ENCODE data around the gene LGALS3.

The LGALS3 gene

DNA sequence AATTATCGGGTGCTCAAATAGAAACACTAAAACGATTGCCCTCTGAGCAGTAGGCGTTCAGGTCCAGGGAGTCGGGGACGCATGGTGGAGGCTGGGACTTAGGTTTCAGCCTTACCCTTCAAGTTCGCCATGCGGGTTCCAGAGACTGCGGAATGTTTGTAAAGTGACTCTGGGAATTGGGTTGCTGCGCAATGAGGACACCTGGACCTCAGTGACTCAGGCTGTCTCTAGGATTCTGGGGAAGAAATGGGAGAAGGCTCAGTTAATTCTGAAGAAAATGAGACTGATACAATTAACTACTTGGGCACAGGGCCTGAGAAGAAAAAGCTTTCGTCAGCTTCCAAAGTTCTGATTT, 1.1 kb downstream of the LGALS3 start:
- no peak for DNase-seq (ENCODE audit: low read depth in 1 of 2, low spot score in 1 of 2)

- no peak for DNase-seq (ENCODE audit: low read depth in 1 of 2, low spot score in 1 of 2)
These were observed 2.5 kb downstream of the LGALS3 start for GRCh38 chr14:55131370-55132137.

DNA sequence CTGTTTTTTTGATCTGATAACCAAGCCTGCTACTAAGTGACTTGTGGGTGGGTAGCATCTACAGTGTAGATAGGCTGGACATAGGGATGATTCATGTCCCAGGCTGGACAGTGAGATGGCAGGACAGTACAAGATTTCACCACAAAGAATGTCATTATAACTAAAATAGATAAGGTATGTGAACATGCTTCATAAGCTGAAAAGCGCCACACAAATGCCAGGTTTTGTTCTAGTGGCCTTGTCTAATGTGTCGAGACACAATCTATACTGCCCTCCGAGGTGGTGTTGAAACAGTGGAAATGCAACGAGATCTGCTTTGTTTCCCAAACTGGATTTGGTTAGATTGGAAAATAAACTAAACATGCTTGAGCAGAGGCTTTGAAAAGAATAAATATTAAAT, 4.4 kb downstream of the LGALS3 start:
- DNase-seq (ENCODE audit: low read depth in 1 of 2, low spot score in 1 of 2) = no peak

DNA sequence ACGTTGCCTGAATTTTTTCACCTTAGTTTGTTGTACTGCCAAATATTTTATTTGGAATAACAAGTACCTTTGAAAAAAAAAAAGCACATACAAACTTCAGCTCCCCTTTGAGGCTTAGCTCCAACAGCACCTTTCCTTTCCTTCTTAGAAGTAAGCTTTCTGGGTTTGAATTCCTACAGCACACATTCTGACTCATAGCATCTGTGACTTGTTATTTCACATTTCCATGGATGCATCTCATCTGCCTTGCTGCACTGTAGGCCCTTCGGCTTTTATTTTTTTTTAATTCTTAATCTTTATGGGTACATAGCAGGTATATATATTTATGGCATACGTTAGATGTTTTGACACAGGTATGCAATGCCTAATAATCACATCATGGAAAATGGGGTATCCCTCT, 7.2 kb downstream of the LGALS3 start:
- DNase-seq (ENCODE audit: low read depth in 1 of 2, low spot score in 1 of 2) = no peak

- no peak for DNase-seq (ENCODE audit: low read depth in 1 of 2, low spot score in 1 of 2)
These were observed 8.1 kb downstream of the LGALS3 start for GRCh38 chr14:55136885-55137786.

DNA sequence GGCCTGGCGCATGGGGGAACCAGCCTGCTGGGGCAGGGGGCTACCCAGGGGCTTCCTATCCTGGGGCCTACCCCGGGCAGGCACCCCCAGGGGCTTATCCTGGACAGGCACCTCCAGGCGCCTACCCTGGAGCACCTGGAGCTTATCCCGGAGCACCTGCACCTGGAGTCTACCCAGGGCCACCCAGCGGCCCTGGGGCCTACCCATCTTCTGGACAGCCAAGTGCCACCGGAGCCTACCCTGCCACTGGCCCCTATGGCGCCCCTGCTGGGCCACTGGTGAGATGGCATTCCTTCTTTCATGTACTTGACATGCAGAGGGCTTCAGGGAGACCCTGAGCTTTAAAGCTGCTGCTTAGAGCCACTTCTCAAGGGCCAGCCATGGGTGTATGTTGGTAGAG, 9.0 kb downstream of the LGALS3 start:
- DNase-seq (ENCODE audit: low read depth in 1 of 2, low spot score in 1 of 2) = no peak

DNA sequence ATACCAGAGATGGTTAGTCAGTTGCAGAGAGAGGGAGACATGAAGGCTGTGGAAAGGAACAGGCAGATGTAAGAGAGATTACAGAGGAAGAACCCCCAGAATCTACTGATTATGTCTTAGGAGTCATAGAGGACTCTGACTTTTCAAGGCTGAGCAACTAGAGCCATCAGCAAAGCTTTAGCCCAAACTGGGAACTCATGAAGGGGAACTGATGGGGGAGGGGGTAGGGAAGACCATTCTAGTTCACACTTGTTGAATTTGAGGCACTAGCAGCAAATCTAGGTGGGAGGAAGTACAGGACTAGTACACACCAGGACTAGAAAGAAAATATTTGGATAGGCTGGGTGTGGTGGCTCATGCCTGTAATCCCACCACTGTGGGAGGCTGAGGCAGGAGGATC, 10.1 kb downstream of the LGALS3 start:
- DNase-seq (ENCODE audit: low read depth in 1 of 2, low spot score in 1 of 2) = no peak

- DNase-seq (ENCODE audit: low read depth in 1 of 2, low spot score in 1 of 2) = no peak
These were observed 10.9 kb downstream of the LGALS3 start for GRCh38 chr14:55139696-55140509.

DNA sequence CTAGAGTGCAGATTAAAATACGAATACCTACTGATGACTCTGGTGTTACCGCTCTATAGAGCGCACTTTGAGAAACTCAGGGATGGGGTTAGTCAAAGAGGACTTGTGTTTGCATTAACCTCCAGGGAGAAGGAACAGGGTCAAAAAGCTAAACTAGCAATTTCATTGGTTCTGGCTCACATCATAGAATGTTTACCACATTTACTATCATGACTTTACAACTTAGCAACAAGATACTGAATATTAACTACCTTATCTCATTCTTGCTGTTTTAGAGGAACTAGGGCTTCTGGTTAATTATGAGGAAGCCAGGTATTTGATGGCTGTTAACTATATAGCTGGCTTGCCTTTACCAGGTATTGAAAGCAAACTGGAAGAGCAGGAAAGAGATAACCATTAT, 12.8 kb downstream of the LGALS3 start:
- DNase-seq (ENCODE audit: low read depth in 1 of 2, low spot score in 1 of 2) = no peak

DNA sequence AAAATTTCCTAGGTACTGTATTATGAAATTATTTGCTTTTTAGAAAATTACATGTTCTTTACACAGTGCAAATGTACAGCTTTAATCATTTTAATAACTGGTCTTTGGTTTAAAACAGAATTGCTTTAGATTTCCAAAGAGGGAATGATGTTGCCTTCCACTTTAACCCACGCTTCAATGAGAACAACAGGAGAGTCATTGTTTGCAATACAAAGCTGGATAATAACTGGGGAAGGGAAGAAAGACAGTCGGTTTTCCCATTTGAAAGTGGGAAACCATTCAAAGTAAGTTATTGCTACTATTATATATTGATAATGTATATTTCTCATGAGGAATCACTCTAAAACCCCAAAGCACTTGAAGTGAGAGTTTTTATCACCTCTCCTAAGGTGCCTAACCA, 13.4 kb downstream of the LGALS3 start:
- DNase-seq (ENCODE audit: low read depth in 1 of 2, low spot score in 1 of 2) = no peak

GRCh38 chr14:55146425-55146824, 17.4 kb downstream of the LGALS3 start:
- DNase-seq (ENCODE audit: low read depth in 1 of 2, low spot score in 1 of 2) = no peak

- DNase-seq (ENCODE audit: low read depth in 1 of 2, low spot score in 1 of 2) = no peak
These were observed 22.5 kb downstream of the LGALS3 start for GRCh38 chr14:55151601-55152000.

DNA sequence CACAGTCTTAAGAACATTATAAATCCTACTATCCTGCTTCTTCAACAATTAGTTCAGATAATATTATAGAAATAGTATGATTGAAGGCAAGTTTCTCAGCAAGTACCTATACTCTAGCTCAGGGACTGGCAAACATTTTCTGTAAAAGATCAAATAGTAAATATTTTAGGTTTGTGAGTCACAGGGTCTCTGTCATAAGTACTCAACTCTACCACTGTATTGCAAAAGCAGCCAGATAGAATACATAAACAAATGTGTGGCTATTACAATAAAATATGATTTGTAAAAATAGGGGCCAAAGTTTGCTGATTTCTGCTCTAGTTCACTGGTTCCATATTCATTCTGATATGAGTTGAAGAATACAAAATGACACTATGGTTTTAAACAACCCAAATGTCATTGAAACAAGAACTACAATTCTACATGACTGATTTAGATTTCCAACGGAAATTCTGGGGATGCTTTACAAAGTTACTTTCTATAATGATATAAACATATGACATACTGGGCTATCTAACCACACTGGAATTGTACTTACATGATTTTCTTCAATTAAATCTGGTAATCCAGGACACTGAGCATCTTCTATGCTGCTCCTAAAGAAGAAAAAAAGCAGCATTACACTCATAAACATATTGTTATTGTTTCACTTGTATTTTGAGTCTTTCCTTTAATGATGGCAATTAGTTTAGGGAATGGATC, 23.2 kb downstream of the LGALS3 start:
- no peak for DNase-seq (ENCODE audit: low read depth in 1 of 2, low spot score in 1 of 2)

- DNase-seq (ENCODE audit: low read depth in 1 of 2, low spot score in 1 of 2) = no peak
These were observed 24.9 kb downstream of the LGALS3 start for GRCh38 chr14:55153951-55154350.

- no peak for DNase-seq (ENCODE audit: low read depth in 1 of 2, low spot score in 1 of 2)
These were observed 28.0 kb downstream of the LGALS3 start for GRCh38 chr14:55157080-55157479.

DNA sequence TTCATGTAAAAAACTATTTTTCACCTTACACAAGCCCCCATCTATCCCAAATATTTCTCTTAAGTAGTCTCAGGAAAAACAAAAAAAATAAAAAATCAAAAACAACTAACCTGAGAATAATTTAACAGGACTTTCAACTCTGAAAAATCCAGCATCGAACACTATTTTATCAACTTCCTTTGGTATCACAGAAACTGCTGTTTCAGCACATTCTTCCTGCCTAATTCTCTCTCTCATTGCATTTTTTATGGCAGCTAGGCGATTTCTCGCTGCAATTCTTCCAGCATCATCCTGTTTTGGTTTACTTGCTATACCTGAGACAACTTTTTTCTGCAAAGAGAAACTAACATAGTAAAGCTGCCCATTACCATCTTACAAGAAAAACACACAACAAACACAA, 29.4 kb downstream of the LGALS3 start:
- no peak for DNase-seq (ENCODE audit: low read depth in 1 of 2, low spot score in 1 of 2)

GRCh38 chr14:55160989-55161388, 31.9 kb downstream of the LGALS3 start:
- DNase-seq (ENCODE audit: low read depth in 1 of 2, low spot score in 1 of 2) = no peak

DNA sequence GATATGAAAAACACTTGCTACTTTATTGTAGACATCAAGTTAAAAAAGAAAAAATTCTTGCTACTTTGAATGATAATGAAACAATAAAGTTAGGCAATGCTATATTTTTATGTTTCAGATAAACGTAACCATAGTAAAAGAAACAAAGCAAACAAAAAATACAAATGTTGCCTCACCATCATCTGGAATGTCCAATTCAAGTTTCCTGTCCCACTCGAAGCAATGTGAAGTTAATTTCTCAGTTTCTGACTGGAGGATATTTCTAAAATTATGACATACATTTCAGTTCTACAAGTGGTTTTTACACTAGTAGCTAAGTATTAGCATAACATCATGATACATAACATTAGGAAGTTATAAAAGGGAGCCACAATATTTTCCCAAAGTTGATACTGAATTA, 41.5 kb downstream of the LGALS3 start:
- DNase-seq (ENCODE audit: low read depth in 1 of 2, low spot score in 1 of 2) = no peak

DNA sequence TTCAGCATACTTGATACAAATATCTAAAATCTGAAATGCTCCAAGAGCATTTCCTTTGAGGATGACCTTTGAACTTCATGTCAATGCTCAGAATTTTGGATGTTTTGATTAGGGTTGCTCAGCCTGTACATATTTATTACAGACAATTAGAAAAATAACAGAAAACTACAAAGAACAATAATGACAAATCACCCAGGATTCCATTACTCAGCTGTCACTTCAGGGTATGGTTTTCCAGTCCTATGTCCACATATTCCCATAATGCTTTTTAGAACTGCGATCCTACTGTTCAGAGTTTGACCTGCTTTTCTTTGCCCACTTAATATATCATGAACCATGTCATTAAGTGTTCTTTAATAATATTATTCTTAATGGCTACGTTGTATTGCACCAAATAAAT, 51.0 kb downstream of the LGALS3 start:
- no peak for DNase-seq (ENCODE audit: low read depth in 1 of 2, low spot score in 1 of 2)

DNA sequence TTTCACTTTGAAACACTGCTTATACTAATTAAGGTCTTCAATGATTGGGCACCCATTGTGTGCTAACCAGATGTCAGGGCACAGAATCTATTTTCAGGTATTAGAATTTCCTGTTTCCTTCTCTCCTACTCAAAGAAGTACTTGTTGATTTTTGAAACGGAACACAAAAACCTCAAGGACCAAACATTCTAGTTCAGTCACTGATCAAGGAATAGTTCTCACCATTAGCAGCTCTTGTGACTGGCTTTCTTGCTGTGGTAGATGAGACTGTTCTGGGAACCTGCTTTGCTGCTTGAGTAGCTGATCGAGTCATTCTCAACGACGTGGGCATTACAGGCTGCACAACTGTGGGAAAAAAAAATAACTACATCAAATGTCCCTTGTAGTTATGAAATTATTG, 51.4 kb downstream of the LGALS3 start:
- DNase-seq (ENCODE audit: low read depth in 1 of 2, low spot score in 1 of 2) = no peak

DNA sequence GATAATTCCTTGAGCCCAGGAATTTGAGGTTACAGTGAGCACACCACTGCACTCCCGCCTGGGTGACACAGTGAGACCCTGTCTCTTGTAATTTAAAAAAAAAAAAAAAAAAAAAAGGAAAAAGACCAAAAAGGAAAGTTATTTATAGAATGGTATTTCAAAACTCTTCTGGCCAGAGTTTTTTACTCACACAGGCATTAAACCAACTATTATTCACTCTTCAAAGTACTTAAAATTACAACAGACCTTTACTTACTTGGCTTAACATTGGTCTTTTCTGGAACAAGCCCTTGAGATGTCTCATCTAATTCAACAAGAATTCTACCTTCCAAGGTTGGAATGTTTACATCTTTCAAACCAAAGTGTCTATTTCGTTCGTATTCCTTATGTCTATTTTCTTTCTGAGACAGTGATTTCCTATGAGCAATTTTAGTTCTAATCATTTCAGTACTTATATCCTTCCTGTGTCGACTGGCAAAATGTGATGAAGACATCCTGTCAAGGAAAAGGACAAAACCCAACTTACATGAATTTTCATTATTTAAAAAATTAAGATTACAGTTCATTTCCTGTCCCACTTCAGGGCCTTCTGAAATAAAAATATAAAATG, 59.7 kb downstream of the LGALS3 start:
- no peak for DNase-seq (ENCODE audit: low read depth in 1 of 2, low spot score in 1 of 2)
